ENCODE data around the gene C1QTNF7. TPM values are rescaled to one million over a fixed set of nuclear protein-coding genes. Genes with fewer than 3 reads are reported as not detected.

Gene C1QTNF7
- total and polyA plus RNA-seq, 2 experiments from 2014 or later: not detected

GRCh38 chr4:15427161-15427560 is 672 bp upstream of the C1QTNF7 start:
- Histone ChIP-seq H3F3A (ENCODE audit: insufficient read depth) (no peaks in the 10 kb centered on the region), H2AFZ (no peak overlapping the region), H3K27ac (no peak overlapping the region), H3K4me3 (no peak overlapping the region), H3K4me2 (ENCODE audit: unreplicated experiment) (no peak overlapping the region), H3K27me3 (replicated peaks; ENCODE audit: insufficient read depth) (peaks cover 3% of the 10 kb centered on the region; the same call in 1 of the 2 replicates), H3K9me3 (ENCODE audit: low read depth) (no peaks in the 10 kb centered on the region), H3K9ac (no peak overlapping the region), H3K79me2 (ENCODE audit: insufficient read depth) (no peaks in the 10 kb centered on the region), H3K36me3 (ENCODE audit: low read depth) (no peaks in the 10 kb centered on the region), H4K20me1 (ENCODE audit: insufficient read depth) (no peaks in the 10 kb centered on the region), H3K4me1 (ENCODE audit: insufficient read depth) (no peaks in the 10 kb centered on the region), H3K9me2 (ENCODE audit: insufficient read depth) (no peaks in the 10 kb centered on the region)
- DNase-seq: no peak
- in situ Hi-C loops (cut with MboI): no loop called here
- WGBS, 2 experiments (ENCODE audit: low coverage in 1 of 2, low lambda C conversion rate in 2 of 2, missing lambda C conversion rate in 2 of 2): 17 to 19% methylated on average over 2 of the region's 2 CpGs
- no peak for TF ChIP-seq EZH2 (IDR thresholded peaks at IDR 0.05; ENCODE audit: insufficient read depth, poor library complexity, severe bottlenecking)
- no peak for TF ChIP-seq EZH2phosphoT487 (IDR thresholded peaks at IDR 0.05; ENCODE audit: insufficient read depth, low read depth)

- no peak for DNase-seq
- no peak overlapping the region for H2AFZ ChIP-seq
- H3K4me1 ChIP-seq (ENCODE audit: insufficient read depth): no peaks in the 10 kb centered on the region
- no peak overlapping the region for H3K27ac ChIP-seq
- no peaks in the 10 kb centered on the region for H3K9me3 ChIP-seq (ENCODE audit: low read depth)
- no peak for TF ChIP-seq EZH2 (IDR thresholded peaks at IDR 0.05; ENCODE audit: insufficient read depth, poor library complexity, severe bottlenecking)
- no peaks in the 10 kb centered on the region for H3K79me2 ChIP-seq (ENCODE audit: insufficient read depth)
- no peaks in the 10 kb centered on the region for H4K20me1 ChIP-seq (ENCODE audit: insufficient read depth)
- H3K27me3 ChIP-seq (replicated peaks; ENCODE audit: insufficient read depth): peaks cover 3% of the 10 kb centered on the region; the same call in 1 of the 2 replicates
- WGBS, 2 experiments (ENCODE audit: low coverage in 1 of 2, low lambda C conversion rate in 2 of 2, missing lambda C conversion rate in 2 of 2): 13 to 22% methylated on average over 1 of the region's 1 CpG
- no peaks in the 10 kb centered on the region for H3F3A ChIP-seq (ENCODE audit: insufficient read depth)
- H3K9me2 ChIP-seq (ENCODE audit: insufficient read depth): no peaks in the 10 kb centered on the region
- in situ Hi-C loops (cut with MboI): no loop called here
- no peak overlapping the region for H3K9ac ChIP-seq
- H3K4me3 ChIP-seq: no peak overlapping the region
- H3K36me3 ChIP-seq (ENCODE audit: low read depth): no peaks in the 10 kb centered on the region
- H3K4me2 ChIP-seq (ENCODE audit: unreplicated experiment): no peak overlapping the region
Measured at GRCh38 chr4:15428611-15429010, 778 bp downstream of the C1QTNF7 start.

GRCh38 chr4:15434091-15434490 is 6.3 kb downstream of the C1QTNF7 start:
- no peak for TF ChIP-seq EZH2 (IDR thresholded peaks at IDR 0.05; ENCODE audit: insufficient read depth, poor library complexity, severe bottlenecking)
- TF ChIP-seq EZH2phosphoT487 (IDR thresholded peaks at IDR 0.05; ENCODE audit: insufficient read depth, low read depth): no peak
- Histone ChIP-seq H3K9ac (no peak overlapping the region), H4K20me1 (ENCODE audit: insufficient read depth) (no peaks in the 10 kb centered on the region), H3K4me1 (ENCODE audit: insufficient read depth) (peaks cover 5% of the 10 kb centered on the region; the same call in 1 of the 2 replicates), H3K27ac (no peak overlapping the region), H3K9me2 (ENCODE audit: insufficient read depth) (0 out of 2 replicates have a peak, but pooled peaks cover 2% of the 10 kb centered on the region), H3F3A (ENCODE audit: insufficient read depth) (peaks cover 2% of the 10 kb centered on the region), H3K4me3 (no peak overlapping the region), H3K27me3 (replicated peaks; ENCODE audit: insufficient read depth) (no peaks in the 10 kb centered on the region; the same call in 1 of the 2 replicates), H3K9me3 (ENCODE audit: low read depth) (no peaks in the 10 kb centered on the region), H3K79me2 (ENCODE audit: insufficient read depth) (no peaks in the 10 kb centered on the region), H3K36me3 (ENCODE audit: low read depth) (no peaks in the 10 kb centered on the region), H2AFZ (no peak overlapping the region), H3K4me2 (ENCODE audit: unreplicated experiment) (no peak overlapping the region)
- peak; percentile 35 for DNase-seq
- WGBS, 2 experiments (ENCODE audit: low coverage in 1 of 2, low lambda C conversion rate in 2 of 2, missing lambda C conversion rate in 2 of 2): 52 to 63% methylated on average over 2 of the region's 2 CpGs
- in situ Hi-C loops (cut with MboI): no loop called here

- no peak for DNase-seq
- in situ Hi-C loops (cut with MboI): no loop called here
- H3K36me3 ChIP-seq (ENCODE audit: low read depth): no peaks in the 10 kb centered on the region
- 0 out of 2 replicates have a peak, but pooled peaks cover 2% of the 10 kb centered on the region for H3K9me2 ChIP-seq (ENCODE audit: insufficient read depth)
- no peaks in the 10 kb centered on the region; the same call in 1 of the 2 replicates for H3K27me3 ChIP-seq (replicated peaks; ENCODE audit: insufficient read depth)
- H3K4me2 ChIP-seq (ENCODE audit: unreplicated experiment): no peak overlapping the region
- H3F3A ChIP-seq (ENCODE audit: insufficient read depth): peaks cover 7% of the 10 kb centered on the region
- H3K4me1 ChIP-seq (ENCODE audit: insufficient read depth): peaks cover 9% of the 10 kb centered on the region; the same call in 1 of the 2 replicates
- no peaks in the 10 kb centered on the region for H3K9me3 ChIP-seq (ENCODE audit: low read depth)
- H3K27ac ChIP-seq: no peak overlapping the region
- WGBS, 2 experiments (ENCODE audit: low coverage in 1 of 2, low lambda C conversion rate in 2 of 2, missing lambda C conversion rate in 2 of 2): 73 to 78% methylated on average over 2 of the region's 2 CpGs
- H3K79me2 ChIP-seq (ENCODE audit: insufficient read depth): no peaks in the 10 kb centered on the region
- TF ChIP-seq EZH2 (IDR thresholded peaks at IDR 0.05; ENCODE audit: insufficient read depth, poor library complexity, severe bottlenecking) (no peak), EZH2phosphoT487 (IDR thresholded peaks at IDR 0.05; ENCODE audit: insufficient read depth, low read depth) (no peak)
- no peak overlapping the region for H3K9ac ChIP-seq
- H4K20me1 ChIP-seq (ENCODE audit: insufficient read depth): no peaks in the 10 kb centered on the region
- no peak overlapping the region for H2AFZ ChIP-seq
- H3K4me3 ChIP-seq: no peak overlapping the region
Measured at GRCh38 chr4:15434676-15435075, 6.8 kb downstream of the C1QTNF7 start.

GRCh38 chr4:15436513-15436912 is 8.7 kb downstream of the C1QTNF7 start:
- Histone ChIP-seq H3K4me3 (no peak overlapping the region), H3K79me2 (ENCODE audit: insufficient read depth) (no peaks in the 10 kb centered on the region), H3K27ac (no peak overlapping the region), H3K4me1 (ENCODE audit: insufficient read depth) (peaks cover 9% of the 10 kb centered on the region; the same call in 1 of the 2 replicates), H3K9me2 (ENCODE audit: insufficient read depth) (0 out of 2 replicates have a peak, but pooled peaks cover 2% of the 10 kb centered on the region), H3K27me3 (replicated peaks; ENCODE audit: insufficient read depth) (no peaks in the 10 kb centered on the region), H3K9me3 (ENCODE audit: low read depth) (no peaks in the 10 kb centered on the region), H3K4me2 (ENCODE audit: unreplicated experiment) (no peak overlapping the region), H3K36me3 (ENCODE audit: low read depth) (no peaks in the 10 kb centered on the region), H3F3A (ENCODE audit: insufficient read depth) (peaks cover 7% of the 10 kb centered on the region), H3K9ac (no peak overlapping the region), H4K20me1 (ENCODE audit: insufficient read depth) (no peaks in the 10 kb centered on the region), H2AFZ (no peak overlapping the region)
- peak; percentile 22 for DNase-seq
- in situ Hi-C loops (cut with MboI): no loop called here
- WGBS, 2 experiments (ENCODE audit: low coverage in 1 of 2, low lambda C conversion rate in 2 of 2, missing lambda C conversion rate in 2 of 2): 9 to 12% methylated on average over 2 of the region's 2 CpGs
- TF ChIP-seq EZH2phosphoT487 (IDR thresholded peaks at IDR 0.05; ENCODE audit: insufficient read depth, low read depth): no peak
- TF ChIP-seq EZH2 (IDR thresholded peaks at IDR 0.05; ENCODE audit: insufficient read depth, poor library complexity, severe bottlenecking): no peak
